ENCODE measurements around the gene RDM1.

DNA sequence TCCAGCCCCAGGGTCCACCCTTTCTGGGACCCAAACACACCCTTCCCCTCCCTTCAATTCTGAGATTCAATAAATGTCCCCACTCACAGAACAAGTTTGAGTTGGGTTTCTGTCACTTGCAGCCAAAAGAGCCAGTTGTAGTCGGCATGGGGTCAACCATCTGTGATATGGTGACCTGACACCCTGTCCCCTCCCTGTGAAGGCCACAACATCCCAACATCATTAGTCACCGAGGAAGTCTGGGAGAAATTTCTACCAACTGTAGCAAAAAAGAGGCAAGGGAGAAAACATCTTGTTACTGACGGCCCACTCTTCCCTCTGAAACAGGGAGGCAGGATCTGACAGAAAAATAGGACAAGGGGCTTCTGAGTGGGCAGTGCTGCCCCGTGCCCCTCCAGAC, 13.6 kb upstream of the RDM1 start:
- TF ChIP-seq GATA2 (IDR thresholded peaks at IDR 0.05; ENCODE audit: low read depth, low read length) (no peak), GATA3 (IDR thresholded peaks at IDR 0.05; ENCODE audit: low read depth, low read length) (no peak)

Data from SH-SY5Y (cell line).